Occipital lobe (tissue), 2 donors: Measurements from ENCODE around the gene SMTNL2. TPM values are rescaled to one million over a fixed set of nuclear protein-coding genes. Genes with fewer than 3 reads are reported as not detected.

Experiments
- DNase-seq: peaks from one replicate; lab custom pipeline; 2025; lab: John Stamatoyannopoulos, UW
- total RNA-seq: library from RNA; depleted of rRNA; stranded (reverse); fragments of >200 nt; gene quantifications from one replicate; pipeline ENCODE4 v1.2.3, GENCODE V29; 2014

The SMTNL2 gene
- total RNA-seq = 3.7 TPM

- DNase-seq = no peak
Observed at GRCh38 chr17:4584101-4584916, at the start of gene SMTNL2. SMTNL2 (plus strand) TSS chr17:4584529; CDS start chr17:4584606, 77 bp downstream.

- no peak for DNase-seq
Observed at GRCh38 chr17:4534928-4535666, 49.2 kb upstream of the SMTNL2 start.

GRCh38 chr17:4535667-4536258 lies 48.6 kb upstream of the SMTNL2 start:
- no peak for DNase-seq

- DNase-seq = no peak
Observed at GRCh38 chr17:4536259-4536741, 48.0 kb upstream of the SMTNL2 start.

- DNase-seq = no peak
Observed at GRCh38 chr17:4536742-4537411, 47.5 kb upstream of the SMTNL2 start.

GRCh38 chr17:4537451-4538235 lies 46.7 kb upstream of the SMTNL2 start:
- peak; percentile 31 for DNase-seq

- DNase-seq = no peak
Observed at GRCh38 chr17:4538236-4539002, 45.9 kb upstream of the SMTNL2 start.

GRCh38 chr17:4539025-4539424 lies 45.3 kb upstream of the SMTNL2 start:
- no peak for DNase-seq

GRCh38 chr17:4539576-4540223 lies 44.6 kb upstream of the SMTNL2 start:
- DNase-seq = no peak

- DNase-seq = no peak
Observed at GRCh38 chr17:4540224-4540651, 44.1 kb upstream of the SMTNL2 start.

- DNase-seq = no peak
Observed at GRCh38 chr17:4540687-4541327, 43.5 kb upstream of the SMTNL2 start.

GRCh38 chr17:4541328-4542002 lies 42.9 kb upstream of the SMTNL2 start:
- no peak for DNase-seq

GRCh38 chr17:4542003-4542725 lies 42.2 kb upstream of the SMTNL2 start:
- no peak for DNase-seq

- no peak for DNase-seq
Observed at GRCh38 chr17:4542726-4543191, 41.6 kb upstream of the SMTNL2 start.

- DNase-seq = no peak
Observed at GRCh38 chr17:4543557-4544026, 40.7 kb upstream of the SMTNL2 start.

- no peak for DNase-seq
Observed at GRCh38 chr17:4544135-4544950, 40.0 kb upstream of the SMTNL2 start.

- peak; percentile 34 for DNase-seq
Observed at GRCh38 chr17:4544951-4545216, 39.4 kb upstream of the SMTNL2 start.
